GM23338 (cell line): ENCODE results near the gene SDR42E2. TPM values are rescaled to one million over a fixed set of nuclear protein-coding genes. Genes with fewer than 3 reads are reported as not detected.
A peak's percentile ranks its signal among the peaks of the same experiment; 100 is the strongest.

Experiments used
- ATAC-seq: fragments of 200-7000 bp; cut with Tn5 transposase; 3 replicates; pipeline ENCODE4 v1.9.1; 2020
- DNase-seq: peaks from one replicate; pipeline ENCODE4 v3.0.0-alpha.2; 2015; ENCODE audit warnings: low spot score
- H2AFZ ChIP-seq: fragments of 200-600 bp; sonication (generic); 2 replicates; pipeline ENCODE4 v1.8.0; 2016; ENCODE audit warnings: antibody characterized with exemption, mild to moderate bottlenecking, moderate library complexity
- H3F3A ChIP-seq: fragments of 200-600 bp; sonication (generic); replicated peaks from 2 replicates; pipeline ENCODE4 v1.8.0; 2017; ENCODE audit warnings: antibody characterized with exemption, mixed run types, low read depth
- H3K27ac ChIP-seq: fragments of 200-600 bp; sonication (generic); 2 replicates; pipeline ENCODE4 v1.6.1; 2016; ENCODE audit warnings: low read depth
- H3K27me3 ChIP-seq: fragments of 200-600 bp; sonication (generic); 2 replicates; pipeline ENCODE4 v1.8.0; 2016; ENCODE audit warnings: mild to moderate bottlenecking, mixed run types, moderate library complexity; ENCODE audit not compliant: insufficient read depth
- H3K36me3 ChIP-seq: fragments of 200-600 bp; sonication (generic); 2 replicates; pipeline ENCODE4 v1.8.0; 2016; ENCODE audit warnings: mild to moderate bottlenecking; ENCODE audit not compliant: insufficient read depth
- H3K4me1 ChIP-seq: fragments of 200-600 bp; sonication (generic); 2 replicates; pipeline ENCODE4 v1.8.0; 2016; ENCODE audit warnings: mild to moderate bottlenecking, moderate library complexity; ENCODE audit not compliant: insufficient read depth
- H3K4me2 ChIP-seq: fragments of 200-600 bp; sonication (generic); 2 replicates; pipeline ENCODE4 v1.7.1; 2017; ENCODE audit warnings: mixed run types
- H3K4me3 ChIP-seq: fragments of 200-600 bp; sonication (generic); 2 replicates; pipeline ENCODE4 v1.6.1; 2016; ENCODE audit warnings: mixed run types
- H3K79me2 ChIP-seq: fragments of 200-600 bp; sonication (generic); replicated peaks from 2 replicates; pipeline ENCODE4 v1.8.0; 2017; ENCODE audit warnings: mild to moderate bottlenecking; ENCODE audit not compliant: insufficient read depth
- H3K9me2 ChIP-seq: fragments of 200-600 bp; sonication (generic); 2 replicates; pipeline ENCODE4 v1.8.0; 2017; ENCODE audit not compliant: insufficient read depth
- H4K20me1 ChIP-seq: fragments of 200-600 bp; sonication (generic); replicated peaks from 2 replicates; pipeline ENCODE4 v1.8.0; 2017; ENCODE audit warnings: mild to moderate bottlenecking; ENCODE audit not compliant: insufficient read depth
- H3K27ac Mint-ChIP-seq: 2 replicates; pipeline ENCODE4 v1.8.0; 2020; ENCODE audit warnings: inconsistent platforms, mild to moderate bottlenecking, moderate library complexity, mixed read lengths
- H3K27me3 Mint-ChIP-seq: 3 replicates; pipeline ENCODE4 v1.8.0; 2022; ENCODE audit warnings: low read depth, mild to moderate bottlenecking, moderate library complexity, mixed read lengths, inconsistent platforms; ENCODE audit not compliant: insufficient read depth, poor library complexity
- H3K36me3 Mint-ChIP-seq: 3 replicates; pipeline ENCODE4 v1.8.0; 2021; ENCODE audit warnings: low read depth, mild to moderate bottlenecking, inconsistent platforms, moderate library complexity, mixed read lengths
- H3K4me1 Mint-ChIP-seq: 3 replicates; pipeline ENCODE4 v1.8.0; 2020; ENCODE audit warnings: mild to moderate bottlenecking, inconsistent platforms, mixed read lengths
- H3K4me3 Mint-ChIP-seq: 3 replicates; pipeline ENCODE4 v1.8.0; 2021; ENCODE audit warnings: moderate library complexity, mild to moderate bottlenecking, inconsistent platforms, mixed read lengths
- H3K9me3 Mint-ChIP-seq: 3 replicates; pipeline ENCODE4 v1.8.0; 2020; ENCODE audit warnings: moderate library complexity, mild to moderate bottlenecking, inconsistent platforms, mixed read lengths
- CREB1 ChIP-seq: fragments of 250-450 bp; sonication (Bioruptor Pico); IDR thresholded peaks from 2 replicates; pipeline ENCODE4 v1.5.0; 2020; ENCODE audit warnings: low read depth, mild to moderate bottlenecking, moderate library complexity
- EZH2phosphoT487 ChIP-seq: fragments of 200-600 bp; sonication (generic); IDR thresholded peaks from one replicate; pipeline ENCODE4 v1.8.1; 2018; ENCODE audit warnings: antibody characterized with exemption; ENCODE audit not compliant: unreplicated experiment
- JUNB ChIP-seq: IDR thresholded peaks from one replicate; pipeline ENCODE4 v1.6.1; 2016; ENCODE audit warnings: antibody characterized with exemption; ENCODE audit not compliant: unreplicated experiment
- NANOG ChIP-seq: IDR thresholded peaks from 2 replicates; pipeline ENCODE4 v1.6.1; 2016; ENCODE audit warnings: antibody characterized with exemption, borderline replicate concordance
- ZNF114 ChIP-seq: fragments of 250-450 bp; sonication (Bioruptor Pico); IDR thresholded peaks from 2 replicates; pipeline ENCODE4 v1.5.0; 2020; ENCODE audit warnings: mild to moderate bottlenecking, moderate library complexity
- ZNF331 ChIP-seq: fragments of 250-450 bp; sonication (Bioruptor Pico); IDR thresholded peaks from 2 replicates; pipeline ENCODE4 v1.5.0; 2020; ENCODE audit warnings: low read depth, mild to moderate bottlenecking, moderate library complexity
- ZNF462 ChIP-seq: fragments of 250-450 bp; sonication (Bioruptor Pico); IDR thresholded peaks from 2 replicates; pipeline ENCODE4 v1.5.0; 2020; ENCODE audit warnings: mild to moderate bottlenecking, moderate library complexity
- polyA plus RNA-seq: library from polyadenylated mRNA; unstranded; fragments of >200 nt; fragmentation: Nextera tagmentation; extraction: Ambion mirVana; gene quantifications from 2 replicates; pipeline ENCODE4 v1.2.1, GENCODE V29; 2016
- total RNA-seq: library from RNA; depleted of rRNA; stranded (reverse); fragments of >200 nt; shearing (Covaris generic); gene quantifications from 2 replicates; pipeline ENCODE4 v1.2.3, GENCODE V29; 2014
- TF ChIP-seq, protein P1 (sequence below): IDR thresholded peaks from one replicate; pipeline ENCODE4 v1.6.1; 2018; ENCODE audit warnings: antibody characterized with exemption; ENCODE audit not compliant: unreplicated experiment

SDR42E2 gene
- total and polyA plus RNA-seq, 2 experiments from 2014 or later: 0.15 TPM; not detected in 1

GRCh38 chr16:22191532-22192260 lies 29.4 kb downstream of the SDR42E2 start:
- H3K36me3 ChIP-seq: no peaks in the 10 kb centered on the region
- H2AFZ ChIP-seq: peak overlapping the region; percentile 52; the same call in 1 of the 2 replicates
- H3K9me2 ChIP-seq: 0 out of 2 replicates have a peak, but pooled peaks cover 6% of the 10 kb centered on the region
- H3K27ac ChIP-seq: peak overlapping the region; percentile 90
- peaks cover 26% of the 10 kb centered on the region for H3K4me1 ChIP-seq
- H4K20me1 ChIP-seq: no peaks in the 10 kb centered on the region
- peak overlapping the region; percentile 98 for H3K27ac Mint-ChIP-seq
- H3K4me2 ChIP-seq: peak overlapping the region; percentile 81
- H3K36me3 Mint-ChIP-seq: peaks cover 3% of the 10 kb centered on the region; the same call in 2 of the 3 replicates
- no peaks in the 10 kb centered on the region for H3K79me2 ChIP-seq
- peaks cover 23% of the 10 kb centered on the region for H3K27me3 Mint-ChIP-seq
- H3K4me3 Mint-ChIP-seq: peak overlapping the region; percentile 89
- TF ChIP-seq EZH2phosphoT487 (no peak), CREB1 (CRISPR knock-in tag) (no peak)
- peaks cover 8% of the 10 kb centered on the region; the same call in 1 of the 2 replicates for H3F3A ChIP-seq
- peaks cover 5% of the 10 kb centered on the region for H3K9me3 Mint-ChIP-seq
- ATAC-seq (no peak), DNase-seq (no peak)
- peak overlapping the region; percentile 61 for H3K4me3 ChIP-seq
- peaks cover 33% of the 10 kb centered on the region for H3K4me1 Mint-ChIP-seq
- no peaks in the 10 kb centered on the region for H3K27me3 ChIP-seq

- no peaks in the 10 kb centered on the region for H4K20me1 ChIP-seq
- H3K4me3 ChIP-seq: peak overlapping the region; percentile 61
- H3K27me3 Mint-ChIP-seq: peaks cover 28% of the 10 kb centered on the region
- H3K79me2 ChIP-seq: no peaks in the 10 kb centered on the region
- ATAC-seq (peak; percentile 1; the same call in 1 of the 3 replicates), DNase-seq (peak; percentile 79)
- H3K27me3 ChIP-seq: no peaks in the 10 kb centered on the region
- peak overlapping the region; percentile 89 for H3K4me3 Mint-ChIP-seq
- H3K36me3 ChIP-seq: no peaks in the 10 kb centered on the region
- peaks cover 33% of the 10 kb centered on the region for H3K4me1 Mint-ChIP-seq
- peak overlapping the region; percentile 75; the same call in 1 of the 2 replicates for H2AFZ ChIP-seq
- H3K4me1 ChIP-seq: peaks cover 26% of the 10 kb centered on the region
- H3K9me2 ChIP-seq: 0 out of 2 replicates have a peak, but pooled peaks cover 6% of the 10 kb centered on the region
- peaks cover 3% of the 10 kb centered on the region; the same call in 2 of the 3 replicates for H3K36me3 Mint-ChIP-seq
- peaks cover 8% of the 10 kb centered on the region; the same call in 1 of the 2 replicates for H3F3A ChIP-seq
- H3K4me2 ChIP-seq: peak overlapping the region; percentile 81
- no peak overlapping the region; the same call in 1 of the 2 replicates for H3K27ac Mint-ChIP-seq
- H3K9me3 Mint-ChIP-seq: peaks cover 5% of the 10 kb centered on the region
- H3K27ac ChIP-seq: peak overlapping the region; percentile 90
- TF ChIP-seq NANOG (no peak), ZNF331 (no peak), JUNB (no peak), ZNF462 (CRISPR knock-in tag) (no peak), ZNF114 (CRISPR knock-in tag) (no peak), EZH2phosphoT487 (no peak)
- TF ChIP-seq, protein P1, sequence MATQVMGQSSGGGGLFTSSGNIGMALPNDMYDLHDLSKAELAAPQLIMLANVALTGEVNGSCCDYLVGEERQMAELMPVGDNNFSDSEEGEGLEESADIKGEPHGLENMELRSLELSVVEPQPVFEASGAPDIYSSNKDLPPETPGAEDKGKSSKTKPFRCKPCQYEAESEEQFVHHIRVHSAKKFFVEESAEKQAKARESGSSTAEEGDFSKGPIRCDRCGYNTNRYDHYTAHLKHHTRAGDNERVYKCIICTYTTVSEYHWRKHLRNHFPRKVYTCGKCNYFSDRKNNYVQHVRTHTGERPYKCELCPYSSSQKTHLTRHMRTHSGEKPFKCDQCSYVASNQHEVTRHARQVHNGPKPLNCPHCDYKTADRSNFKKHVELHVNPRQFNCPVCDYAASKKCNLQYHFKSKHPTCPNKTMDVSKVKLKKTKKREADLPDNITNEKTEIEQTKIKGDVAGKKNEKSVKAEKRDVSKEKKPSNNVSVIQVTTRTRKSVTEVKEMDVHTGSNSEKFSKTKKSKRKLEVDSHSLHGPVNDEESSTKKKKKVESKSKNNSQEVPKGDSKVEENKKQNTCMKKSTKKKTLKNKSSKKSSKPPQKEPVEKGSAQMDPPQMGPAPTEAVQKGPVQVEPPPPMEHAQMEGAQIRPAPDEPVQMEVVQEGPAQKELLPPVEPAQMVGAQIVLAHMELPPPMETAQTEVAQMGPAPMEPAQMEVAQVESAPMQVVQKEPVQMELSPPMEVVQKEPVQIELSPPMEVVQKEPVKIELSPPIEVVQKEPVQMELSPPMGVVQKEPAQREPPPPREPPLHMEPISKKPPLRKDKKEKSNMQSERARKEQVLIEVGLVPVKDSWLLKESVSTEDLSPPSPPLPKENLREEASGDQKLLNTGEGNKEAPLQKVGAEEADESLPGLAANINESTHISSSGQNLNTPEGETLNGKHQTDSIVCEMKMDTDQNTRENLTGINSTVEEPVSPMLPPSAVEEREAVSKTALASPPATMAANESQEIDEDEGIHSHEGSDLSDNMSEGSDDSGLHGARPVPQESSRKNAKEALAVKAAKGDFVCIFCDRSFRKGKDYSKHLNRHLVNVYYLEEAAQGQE: no peak
Observed at GRCh38 chr16:22192261-22193062, 30.2 kb downstream of the SDR42E2 start.
